ENCODE measurements around the gene ENTHD1.

The ENTHD1 gene

DNA sequence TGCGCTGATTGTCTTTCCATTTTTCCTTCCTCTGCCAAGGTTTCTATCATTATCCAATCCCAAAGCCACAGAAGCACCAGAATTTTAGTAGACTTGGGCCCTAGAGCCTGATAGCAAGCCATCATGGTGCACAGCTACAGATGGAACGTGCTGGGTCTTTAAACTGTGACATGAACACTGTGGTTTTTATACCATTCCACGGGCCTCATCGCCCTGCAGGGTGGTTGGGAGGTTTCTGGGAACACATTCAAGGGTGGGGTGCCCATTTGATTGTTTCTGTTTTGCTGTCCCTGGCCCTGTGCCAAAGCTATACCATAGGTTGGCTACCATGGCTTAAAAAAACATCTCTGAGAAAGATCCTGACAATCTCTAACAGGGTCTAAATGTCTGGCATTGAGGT lies 171.1 kb downstream of the ENTHD1 start:
- Histone ChIP-seq H3K27me3 (ENCODE audit: insufficient read depth, low read length) (peaks cover 8% of the 10 kb centered on the region), H3K4me3 (ENCODE audit: low read length) (no peak overlapping the region), H3K36me3 (ENCODE audit: insufficient read depth, low read length) (no peaks in the 10 kb centered on the region), H3K4me1 (ENCODE audit: insufficient read depth, low read length) (peaks cover 23% of the 10 kb centered on the region), H2AFZ (ENCODE audit: low read depth, low read length) (no peak overlapping the region), H3K9me3 (ENCODE audit: low read length) (no peaks in the 10 kb centered on the region)

DNA sequence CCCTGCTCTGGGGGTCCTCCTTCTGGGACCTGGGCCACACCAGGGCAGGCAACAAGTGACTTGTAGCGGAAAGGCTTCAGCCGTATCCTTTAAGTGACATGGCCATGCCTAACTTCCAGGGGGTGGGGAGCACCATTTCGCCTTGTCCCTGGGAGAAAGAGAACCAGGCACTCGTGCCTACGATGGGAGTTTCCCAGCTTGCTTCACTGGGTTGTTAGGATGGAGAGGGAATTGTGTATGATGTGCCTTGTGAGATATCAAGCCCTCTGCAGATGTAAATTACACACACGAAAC lies 171.6 kb downstream of the ENTHD1 start:
- peaks cover 28% of the 10 kb centered on the region for H3K4me1 ChIP-seq (ENCODE audit: insufficient read depth, low read length)
- H2AFZ ChIP-seq (ENCODE audit: low read depth, low read length) = no peak overlapping the region
- no peaks in the 10 kb centered on the region for H3K9me3 ChIP-seq (ENCODE audit: low read length)
- no peaks in the 10 kb centered on the region for H3K36me3 ChIP-seq (ENCODE audit: insufficient read depth, low read length)
- no peak overlapping the region for H3K4me3 ChIP-seq (ENCODE audit: low read length)
- H3K27me3 ChIP-seq (ENCODE audit: insufficient read depth, low read length) = peaks cover 8% of the 10 kb centered on the region

- no peak overlapping the region for H2AFZ ChIP-seq (ENCODE audit: low read depth, low read length)
Observed at GRCh38 chr22:39721206-39722031, 172.1 kb downstream of the ENTHD1 start.

GRCh38 chr22:39719559-39720450 lies 173.8 kb downstream of the ENTHD1 start:
- H3K27me3 ChIP-seq (ENCODE audit: insufficient read depth, low read length) = peaks cover 1% of the 10 kb centered on the region
- H2AFZ ChIP-seq (ENCODE audit: low read depth, low read length) = no peak overlapping the region
- H3K4me3 ChIP-seq (ENCODE audit: low read length) = no peak overlapping the region
- H3K4me1 ChIP-seq (ENCODE audit: insufficient read depth, low read length) = peaks cover 37% of the 10 kb centered on the region
- H3K9me3 ChIP-seq (ENCODE audit: low read length) = no peaks in the 10 kb centered on the region
- H3K36me3 ChIP-seq (ENCODE audit: insufficient read depth, low read length) = no peaks in the 10 kb centered on the region

More at GRCh38 chr22:39721206-39722031, 172.1 kb downstream of the ENTHD1 start:
- Histone ChIP-seq H3K9me3 (ENCODE audit: low read length) (no peaks in the 10 kb centered on the region), H3K4me3 (ENCODE audit: low read length) (no peak overlapping the region), H3K4me1 (ENCODE audit: insufficient read depth, low read length) (peaks cover 33% of the 10 kb centered on the region), H3K27me3 (ENCODE audit: insufficient read depth, low read length) (peaks cover 5% of the 10 kb centered on the region), H3K36me3 (ENCODE audit: insufficient read depth, low read length) (no peaks in the 10 kb centered on the region)

DNA sequence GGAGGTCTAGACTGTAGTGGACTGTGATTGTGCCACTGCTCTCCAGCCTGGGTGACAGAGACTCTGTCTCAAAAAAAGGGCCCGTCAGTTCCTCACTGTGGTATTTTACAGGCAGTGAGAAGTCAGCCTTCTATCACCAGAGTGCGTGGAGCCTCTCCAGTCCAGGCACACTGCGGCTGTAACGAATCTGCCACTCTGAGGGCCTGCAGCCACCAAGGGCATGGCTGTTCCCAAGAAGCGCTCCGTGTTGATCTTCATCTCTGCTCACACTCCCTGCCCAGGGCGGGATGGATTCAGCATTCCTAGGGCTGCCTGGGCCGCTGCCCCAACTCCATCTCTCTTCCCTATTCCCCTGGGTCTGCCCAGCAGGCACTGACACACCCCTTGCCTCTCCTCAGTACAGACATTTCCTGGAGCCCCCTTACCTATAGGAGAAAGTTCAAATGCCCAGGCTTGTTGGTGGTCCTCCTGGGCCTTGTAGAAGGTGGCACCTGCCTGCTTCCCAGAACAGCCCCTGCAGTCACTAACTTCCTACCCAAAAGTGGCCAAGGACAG lies 174.6 kb downstream of the ENTHD1 start:
- Histone ChIP-seq H3K4me3 (ENCODE audit: low read length) (no peak overlapping the region), H3K9me3 (ENCODE audit: low read length) (no peaks in the 10 kb centered on the region), H3K4me1 (ENCODE audit: insufficient read depth, low read length) (peaks cover 37% of the 10 kb centered on the region), H3K36me3 (ENCODE audit: insufficient read depth, low read length) (no peaks in the 10 kb centered on the region), H3K27me3 (ENCODE audit: insufficient read depth, low read length) (no peaks in the 10 kb centered on the region), H2AFZ (ENCODE audit: low read depth, low read length) (no peak overlapping the region)

- no peaks in the 10 kb centered on the region for H3K27me3 ChIP-seq (ENCODE audit: insufficient read depth, low read length)
- H3K9me3 ChIP-seq (ENCODE audit: low read length) = no peaks in the 10 kb centered on the region
- no peak overlapping the region for H3K4me3 ChIP-seq (ENCODE audit: low read length)
- no peak overlapping the region for H2AFZ ChIP-seq (ENCODE audit: low read depth, low read length)
- no peaks in the 10 kb centered on the region for H3K36me3 ChIP-seq (ENCODE audit: insufficient read depth, low read length)
- peaks cover 38% of the 10 kb centered on the region for H3K4me1 ChIP-seq (ENCODE audit: insufficient read depth, low read length)
Observed at GRCh38 chr22:39718206-39718605, 175.4 kb downstream of the ENTHD1 start.

DNA sequence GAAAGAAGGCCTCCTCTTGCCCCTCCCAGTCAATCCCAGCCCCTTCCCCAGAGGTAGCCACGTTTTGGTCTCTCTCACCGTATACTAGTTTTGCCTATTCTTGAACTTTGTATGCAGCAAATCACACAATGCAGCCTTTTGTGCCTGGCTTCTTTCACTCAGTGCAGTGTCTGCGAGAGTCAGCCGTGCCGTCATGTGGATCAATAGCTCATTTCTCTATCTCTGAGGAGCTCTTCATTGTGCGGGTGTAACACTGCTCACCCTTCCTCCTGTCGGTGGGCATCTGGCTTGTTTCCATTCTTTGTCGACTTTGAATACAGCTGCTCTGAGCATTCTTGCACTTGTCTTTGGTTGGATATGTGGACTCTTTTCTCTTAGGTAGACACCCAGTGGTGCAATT lies 176.5 kb downstream of the ENTHD1 start:
- peaks cover 46% of the 10 kb centered on the region for H3K4me1 ChIP-seq (ENCODE audit: insufficient read depth, low read length)
- no peaks in the 10 kb centered on the region for H3K27me3 ChIP-seq (ENCODE audit: insufficient read depth, low read length)
- H3K4me3 ChIP-seq (ENCODE audit: low read length) = no peak overlapping the region
- H3K9me3 ChIP-seq (ENCODE audit: low read length) = no peaks in the 10 kb centered on the region
- H2AFZ ChIP-seq (ENCODE audit: low read depth, low read length) = no peak overlapping the region
- H3K36me3 ChIP-seq (ENCODE audit: insufficient read depth, low read length) = no peaks in the 10 kb centered on the region

- no peak overlapping the region for H2AFZ ChIP-seq (ENCODE audit: low read depth, low read length)
- no peak overlapping the region for H3K4me3 ChIP-seq (ENCODE audit: low read length)
- H3K4me1 ChIP-seq (ENCODE audit: insufficient read depth, low read length) = peaks cover 43% of the 10 kb centered on the region
- no peaks in the 10 kb centered on the region for H3K27me3 ChIP-seq (ENCODE audit: insufficient read depth, low read length)
- no peaks in the 10 kb centered on the region for H3K36me3 ChIP-seq (ENCODE audit: insufficient read depth, low read length)
- H3K9me3 ChIP-seq (ENCODE audit: low read length) = no peaks in the 10 kb centered on the region
Observed at GRCh38 chr22:39716534-39716933, 177.0 kb downstream of the ENTHD1 start.

DNA sequence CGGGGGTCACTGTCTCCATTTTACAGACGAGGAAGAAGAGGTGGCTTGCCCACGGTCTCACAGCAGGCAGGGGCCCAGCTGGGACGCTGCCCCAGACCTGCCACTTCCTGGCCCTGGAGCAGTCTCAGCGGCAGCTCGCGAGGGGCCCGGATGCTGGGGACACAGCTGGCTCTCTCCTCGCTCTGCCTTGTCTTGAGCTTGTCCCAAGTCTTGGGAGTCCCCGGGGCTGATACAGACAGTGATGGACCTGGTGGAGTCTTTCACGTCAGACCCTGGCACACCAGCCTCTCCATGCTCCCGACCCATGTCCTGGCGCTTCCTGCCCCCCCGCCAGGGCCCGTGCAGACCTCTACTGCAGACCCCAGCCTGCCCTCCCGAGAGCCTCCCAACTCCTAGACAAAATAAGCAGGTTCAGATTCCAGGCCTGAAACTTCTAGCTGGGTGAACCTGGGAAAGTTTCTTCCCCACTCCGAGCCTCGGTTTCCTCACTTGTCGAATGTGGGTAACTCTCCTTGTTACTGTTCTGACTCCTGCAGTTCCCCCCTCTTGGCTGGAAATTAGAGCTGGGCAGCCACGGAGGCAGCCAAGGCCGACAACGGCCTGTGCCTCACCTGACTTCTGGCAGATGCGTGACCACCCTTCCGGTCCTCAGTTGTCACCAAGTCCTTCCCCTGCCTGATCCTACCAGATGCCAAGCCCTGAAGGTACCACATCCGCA lies 177.6 kb downstream of the ENTHD1 start:
- Histone ChIP-seq H3K9me3 (ENCODE audit: low read length) (no peaks in the 10 kb centered on the region), H2AFZ (ENCODE audit: low read depth, low read length) (no peak overlapping the region), H3K36me3 (ENCODE audit: insufficient read depth, low read length) (no peaks in the 10 kb centered on the region), H3K27me3 (ENCODE audit: insufficient read depth, low read length) (no peaks in the 10 kb centered on the region), H3K4me3 (ENCODE audit: low read length) (no peak overlapping the region), H3K4me1 (ENCODE audit: insufficient read depth, low read length) (peaks cover 37% of the 10 kb centered on the region)

GRCh38 chr22:39714321-39714720 lies 179.2 kb downstream of the ENTHD1 start:
- Histone ChIP-seq H3K36me3 (ENCODE audit: insufficient read depth, low read length) (no peaks in the 10 kb centered on the region), H3K9me3 (ENCODE audit: low read length) (no peaks in the 10 kb centered on the region), H3K27me3 (ENCODE audit: insufficient read depth, low read length) (no peaks in the 10 kb centered on the region), H3K4me3 (ENCODE audit: low read length) (no peak overlapping the region), H3K4me1 (ENCODE audit: insufficient read depth, low read length) (peaks cover 26% of the 10 kb centered on the region), H2AFZ (ENCODE audit: low read depth, low read length) (no peak overlapping the region)

- H3K4me1 ChIP-seq (ENCODE audit: insufficient read depth, low read length) = peaks cover 26% of the 10 kb centered on the region
- no peaks in the 10 kb centered on the region for H3K36me3 ChIP-seq (ENCODE audit: insufficient read depth, low read length)
- H3K9me3 ChIP-seq (ENCODE audit: low read length) = no peaks in the 10 kb centered on the region
- no peak overlapping the region for H3K4me3 ChIP-seq (ENCODE audit: low read length)
- no peak overlapping the region for H2AFZ ChIP-seq (ENCODE audit: low read depth, low read length)
- H3K27me3 ChIP-seq (ENCODE audit: insufficient read depth, low read length) = no peaks in the 10 kb centered on the region
Observed at GRCh38 chr22:39713799-39714290, 179.7 kb downstream of the ENTHD1 start.

GRCh38 chr22:39712751-39713525 lies 180.6 kb downstream of the ENTHD1 start:
- Histone ChIP-seq H3K27me3 (ENCODE audit: insufficient read depth, low read length) (no peaks in the 10 kb centered on the region), H3K4me1 (ENCODE audit: insufficient read depth, low read length) (peaks cover 26% of the 10 kb centered on the region), H2AFZ (ENCODE audit: low read depth, low read length) (no peak overlapping the region)

More at GRCh38 chr22:39712751-39713525, 180.6 kb downstream of the ENTHD1 start:
- no peaks in the 10 kb centered on the region for H3K36me3 ChIP-seq (ENCODE audit: insufficient read depth, low read length)
- no peaks in the 10 kb centered on the region for H3K9me3 ChIP-seq (ENCODE audit: low read length)
- no peak overlapping the region for H3K4me3 ChIP-seq (ENCODE audit: low read length)

Data from neuron (in vitro differentiated cells).